Chondrocyte (in vitro differentiated cells): ENCODE data around the gene NAV2. TPM values are rescaled to one million over a fixed set of nuclear protein-coding genes. Genes with fewer than 3 reads are reported as not detected.

ENCODE experiments used
- DNase-seq: peaks from one replicate; pipeline ENCODE4 v3.0.0; 2021; ENCODE audit warnings: mixed read lengths, low spot score
- H3K27ac Mint-ChIP-seq: one replicate; pipeline ENCODE4 v1.8.0; 2021; ENCODE audit warnings: mild to moderate bottlenecking, moderate library complexity, mixed read lengths; ENCODE audit not compliant: unreplicated experiment
- H3K27me3 Mint-ChIP-seq: 2 replicates; pipeline ENCODE4 v1.8.0; 2021; ENCODE audit warnings: low read depth, mixed read lengths
- H3K36me3 Mint-ChIP-seq: 2 replicates; pipeline ENCODE4 v1.8.0; 2021; ENCODE audit warnings: low read depth, mixed read lengths
- H3K4me1 Mint-ChIP-seq: 2 replicates; pipeline ENCODE4 v1.8.0; 2021; ENCODE audit warnings: low read depth, mild to moderate bottlenecking, mixed read lengths
- H3K4me3 Mint-ChIP-seq: one replicate; pipeline ENCODE4 v1.8.0; 2021; ENCODE audit warnings: mild to moderate bottlenecking, moderate library complexity, mixed read lengths; ENCODE audit not compliant: unreplicated experiment
- H3K9me3 Mint-ChIP-seq: 2 replicates; pipeline ENCODE4 v1.8.0; 2021; ENCODE audit warnings: low read depth, mixed read lengths
- CTCF ChIP-seq: fragments of 200-600 bp; sonication (generic); IDR thresholded peaks from 2 replicates; pipeline ENCODE4 v1.5.0; 2021; ENCODE audit warnings: antibody characterized with exemption, mild to moderate bottlenecking, moderate library complexity
- total RNA-seq: library from RNA; stranded (reverse); gene quantifications from 3 replicates; pipeline ENCODE4 v1.2.1, GENCODE V29; 2021

The NAV2 gene
- total RNA-seq, 1 donor from 2014 or later: 87.0 TPM

DNA sequence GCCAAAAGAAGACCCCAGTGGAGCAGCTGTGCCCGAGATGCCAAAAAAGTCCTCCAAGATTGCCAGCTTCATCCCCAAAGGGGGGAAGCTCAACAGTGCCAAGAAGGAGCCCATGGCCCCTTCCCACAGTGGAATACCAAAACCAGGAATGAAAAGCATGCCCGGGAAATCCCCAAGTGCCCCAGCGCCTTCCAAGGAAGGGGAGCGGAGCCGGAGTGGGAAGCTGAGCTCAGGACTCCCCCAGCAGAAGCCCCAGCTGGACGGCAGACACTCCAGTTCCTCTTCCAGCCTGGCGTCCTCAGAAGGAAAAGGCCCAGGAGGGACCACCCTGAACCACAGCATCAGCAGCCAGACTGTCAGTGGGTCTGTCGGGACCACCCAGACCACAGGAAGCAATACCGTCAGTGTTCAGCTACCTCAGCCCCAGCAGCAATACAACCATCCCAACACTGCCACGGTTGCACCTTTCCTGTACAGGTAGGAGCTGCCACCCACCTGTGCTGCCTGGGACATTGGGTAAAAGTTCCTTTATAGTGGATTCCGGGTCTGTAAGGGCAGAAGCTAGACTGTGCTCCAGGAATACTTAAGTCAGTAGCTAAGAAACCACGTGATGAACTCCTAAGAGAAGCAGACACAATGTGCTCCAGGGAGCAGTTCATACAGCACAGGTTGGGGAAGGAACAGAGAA lies 221.3 kb downstream of the NAV2 start:
- no peak for TF ChIP-seq CTCF
- H3K27me3 Mint-ChIP-seq: no peaks in the 10 kb centered on the region
- H3K4me3 Mint-ChIP-seq: no peak overlapping the region
- DNase-seq: no peak
- H3K9me3 Mint-ChIP-seq: no peaks in the 10 kb centered on the region
- H3K27ac Mint-ChIP-seq: no peak overlapping the region
- H3K4me1 Mint-ChIP-seq: peaks cover 48% of the 10 kb centered on the region
- peaks cover 22% of the 10 kb centered on the region for H3K36me3 Mint-ChIP-seq

DNA sequence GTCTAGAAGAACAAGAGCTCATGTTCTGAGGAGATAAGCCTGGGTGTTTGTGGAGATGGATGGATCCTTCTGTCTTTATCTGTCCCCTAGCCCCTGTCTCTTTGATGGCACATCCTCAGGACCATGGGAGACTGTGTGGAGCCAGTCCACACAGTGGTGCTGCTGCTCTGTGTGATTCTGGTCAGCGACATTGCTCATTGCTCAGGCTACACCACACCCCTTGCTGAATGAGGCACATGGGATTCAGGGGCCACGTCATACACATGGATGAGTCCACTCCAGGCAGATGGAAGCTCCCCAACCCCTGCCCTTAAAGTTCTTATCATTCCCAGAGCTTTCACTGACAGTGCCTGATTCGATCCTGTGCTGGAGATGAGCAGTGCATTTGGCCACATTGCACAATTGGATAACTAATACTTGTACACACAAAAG lies 222.2 kb downstream of the NAV2 start:
- H3K27ac Mint-ChIP-seq: peak overlapping the region; percentile 90
- peaks cover 24% of the 10 kb centered on the region for H3K36me3 Mint-ChIP-seq
- no peaks in the 10 kb centered on the region for H3K9me3 Mint-ChIP-seq
- H3K4me1 Mint-ChIP-seq: peaks cover 39% of the 10 kb centered on the region
- peak overlapping the region; percentile 9 for H3K4me3 Mint-ChIP-seq
- TF ChIP-seq CTCF: peak; percentile 33
- no peak for DNase-seq
- H3K27me3 Mint-ChIP-seq: no peaks in the 10 kb centered on the region

DNA sequence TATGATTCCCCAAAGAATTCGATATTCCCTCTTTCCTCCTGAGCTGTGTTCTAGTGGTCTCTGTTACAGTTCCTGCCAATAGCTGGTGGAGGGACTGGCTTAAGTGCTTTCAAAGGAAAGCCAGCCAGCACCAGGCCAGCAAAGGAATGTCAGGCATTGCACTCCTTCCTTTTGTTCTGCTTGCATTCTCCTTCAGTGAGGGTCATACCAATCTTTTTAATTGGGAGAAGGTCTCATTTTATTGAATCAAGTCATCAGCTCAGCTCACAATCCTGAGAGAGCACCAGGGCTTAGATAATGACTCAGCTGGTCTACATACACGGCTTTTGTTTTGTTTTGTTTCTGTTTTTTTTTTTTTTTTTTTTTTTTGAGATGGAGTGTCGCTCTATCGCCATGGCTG lies 222.9 kb downstream of the NAV2 start:
- Mint-ChIP-seq H3K4me1 (peaks cover 38% of the 10 kb centered on the region), H3K4me3 (no peak overlapping the region), H3K27ac (peak overlapping the region; percentile 90), H3K36me3 (peaks cover 27% of the 10 kb centered on the region), H3K27me3 (no peaks in the 10 kb centered on the region), H3K9me3 (no peaks in the 10 kb centered on the region)
- no peak for TF ChIP-seq CTCF
- DNase-seq: no peak

- no peak for TF ChIP-seq CTCF
- H3K27me3 Mint-ChIP-seq: no peaks in the 10 kb centered on the region
- no peak overlapping the region for H3K27ac Mint-ChIP-seq
- H3K4me1 Mint-ChIP-seq: peaks cover 29% of the 10 kb centered on the region
- DNase-seq: no peak
- H3K4me3 Mint-ChIP-seq: no peak overlapping the region
- peaks cover 33% of the 10 kb centered on the region for H3K36me3 Mint-ChIP-seq
- H3K9me3 Mint-ChIP-seq: no peaks in the 10 kb centered on the region
Measured at GRCh38 chr11:19936461-19936860, 223.8 kb downstream of the NAV2 start.

GRCh38 chr11:19938169-19938856 lies 225.7 kb downstream of the NAV2 start:
- H3K4me1 Mint-ChIP-seq: peaks cover 23% of the 10 kb centered on the region
- no peak overlapping the region for H3K4me3 Mint-ChIP-seq
- H3K9me3 Mint-ChIP-seq: no peaks in the 10 kb centered on the region
- peak; percentile 94 for TF ChIP-seq CTCF
- DNase-seq: no peak
- no peaks in the 10 kb centered on the region for H3K27me3 Mint-ChIP-seq
- H3K27ac Mint-ChIP-seq: peak overlapping the region; percentile 45
- H3K36me3 Mint-ChIP-seq: peaks cover 34% of the 10 kb centered on the region
